ENCODE measurements around the gene OSBPL10.
"Not testable (repeated sequence)": the region's sequence is repeated elsewhere in the genome, so short reads cannot be mapped to it uniquely, and the experiment has no call there.

OSBPL10 gene

GRCh38 chr3:31804251-31805051 lies 176.6 kb downstream of the OSBPL10 start:
- no peak for DNase-seq

DNA sequence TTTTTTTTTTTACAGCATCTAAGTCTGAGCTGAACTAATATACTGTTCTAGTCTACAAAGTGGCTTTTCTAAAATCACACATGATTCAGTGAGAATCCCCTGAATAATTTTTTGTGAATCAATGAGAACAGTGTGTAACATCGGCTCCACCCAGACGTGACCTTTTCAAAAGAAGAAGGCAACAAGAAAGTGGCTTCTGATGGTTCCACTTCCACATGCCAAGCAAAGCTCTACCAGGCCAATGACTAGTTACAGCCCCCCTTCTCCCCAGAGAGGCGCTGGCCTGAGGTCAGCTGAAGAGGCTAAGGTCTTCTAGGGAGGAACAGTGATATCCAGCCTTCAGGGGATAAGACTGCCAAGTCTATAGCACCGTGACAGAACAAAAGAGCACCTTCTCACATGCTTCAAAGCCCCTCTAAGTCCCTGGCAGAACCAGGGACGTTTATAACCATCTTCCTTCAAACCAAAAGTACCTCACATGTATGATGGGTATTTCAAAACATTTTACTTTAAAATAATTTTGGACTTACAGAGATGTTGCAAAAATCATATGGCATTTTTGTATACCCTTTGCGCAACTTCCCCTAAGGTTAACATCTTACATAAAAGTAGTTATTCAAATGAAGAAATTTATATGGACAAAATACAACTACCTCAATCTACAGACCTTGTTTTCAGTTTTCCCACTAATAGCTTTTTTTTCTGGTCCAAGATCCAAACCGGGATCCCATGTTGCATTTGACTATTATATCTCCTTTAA lies 177.9 kb downstream of the OSBPL10 start:
- DNase-seq, result no peak

GRCh38 chr3:31800436-31800835 lies 180.6 kb downstream of the OSBPL10 start:
- no peak for DNase-seq

DNA sequence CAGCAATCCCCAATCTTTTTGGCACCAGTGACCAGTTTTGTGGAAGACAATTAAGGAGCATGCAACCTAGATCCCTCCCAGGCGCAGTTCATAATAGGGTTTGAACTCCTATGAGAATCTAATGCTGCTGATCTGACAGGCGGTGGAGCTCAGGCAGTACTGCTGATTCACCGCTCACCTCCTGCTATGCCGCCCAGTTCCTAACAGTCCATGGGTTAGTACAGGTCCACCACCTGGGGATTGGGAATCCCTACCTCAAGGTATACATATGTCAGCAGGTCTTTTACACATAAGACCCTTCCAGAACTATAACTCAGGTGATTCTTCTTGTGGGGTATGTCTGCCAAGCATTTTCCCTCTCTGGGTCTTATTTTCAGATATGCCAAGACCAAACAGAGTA lies 182.2 kb downstream of the OSBPL10 start:
- no peak for DNase-seq

DNA sequence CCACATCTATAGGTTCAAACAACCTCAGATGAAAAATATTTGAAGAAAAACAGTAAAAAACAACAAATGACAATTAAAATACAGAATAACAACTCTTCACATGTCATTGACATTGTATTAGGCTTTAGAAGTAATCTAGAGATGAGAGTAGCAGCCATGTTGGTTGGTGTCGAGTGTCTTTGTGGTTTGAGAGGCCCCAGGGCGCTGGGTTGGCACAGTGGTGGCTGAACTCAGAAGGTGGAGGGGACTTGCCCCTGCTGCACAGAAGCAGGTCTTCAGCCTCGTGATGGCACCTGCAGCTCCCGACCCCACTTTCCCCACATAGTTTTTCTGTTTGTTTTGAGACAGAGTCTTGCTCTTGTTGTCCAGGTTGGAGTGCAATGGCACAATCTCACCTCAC lies 187.2 kb downstream of the OSBPL10 start:
- DNase-seq, result no peak

GRCh38 chr3:31791090-31791430 lies 190.0 kb downstream of the OSBPL10 start:
- no peak for DNase-seq

GRCh38 chr3:31790193-31791089 lies 190.6 kb downstream of the OSBPL10 start:
- peak; percentile 71 for DNase-seq

DNA sequence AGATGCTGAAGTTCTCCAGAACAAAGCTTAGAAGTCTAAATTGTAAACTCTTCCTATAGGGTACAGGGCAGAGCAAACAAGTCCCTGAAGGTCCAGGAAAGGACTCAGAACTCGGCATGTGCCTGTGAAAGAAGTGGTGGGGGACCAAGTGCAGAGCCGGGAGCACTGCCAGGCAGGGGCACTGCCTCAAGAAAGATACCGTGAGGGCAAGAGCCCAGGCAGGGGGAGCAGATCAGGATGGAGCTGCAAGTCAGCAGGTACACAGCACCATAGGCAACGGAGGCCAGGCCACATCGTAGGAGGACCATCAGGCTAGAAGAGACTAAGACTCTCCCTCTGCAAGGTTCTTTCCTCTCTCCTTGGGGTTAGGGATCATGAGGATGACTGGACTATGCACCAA lies 191.6 kb downstream of the OSBPL10 start:
- no peak for DNase-seq

DNA sequence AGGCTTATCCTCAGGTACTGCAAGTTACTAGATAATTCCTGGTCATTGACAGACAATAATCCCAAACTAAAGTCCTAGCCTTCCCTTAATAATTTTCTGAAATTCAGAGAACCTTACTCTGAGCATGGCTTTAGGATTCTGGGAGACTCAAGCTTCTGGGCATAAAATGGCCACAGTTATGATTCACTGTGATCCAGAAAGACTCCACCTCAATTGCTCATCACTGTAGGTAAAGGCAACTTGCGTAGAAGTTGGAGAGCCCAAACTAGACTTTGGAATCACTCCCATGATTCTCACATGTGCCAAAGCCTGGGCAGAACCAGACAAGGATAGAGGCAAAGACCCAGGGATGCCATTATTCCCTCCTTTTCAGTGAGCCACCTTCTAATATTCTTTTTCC lies 195.3 kb downstream of the OSBPL10 start:
- no peak for DNase-seq

- DNase-seq, result no peak
Measured at GRCh38 chr3:31785286-31785685, 195.8 kb downstream of the OSBPL10 start.

DNA sequence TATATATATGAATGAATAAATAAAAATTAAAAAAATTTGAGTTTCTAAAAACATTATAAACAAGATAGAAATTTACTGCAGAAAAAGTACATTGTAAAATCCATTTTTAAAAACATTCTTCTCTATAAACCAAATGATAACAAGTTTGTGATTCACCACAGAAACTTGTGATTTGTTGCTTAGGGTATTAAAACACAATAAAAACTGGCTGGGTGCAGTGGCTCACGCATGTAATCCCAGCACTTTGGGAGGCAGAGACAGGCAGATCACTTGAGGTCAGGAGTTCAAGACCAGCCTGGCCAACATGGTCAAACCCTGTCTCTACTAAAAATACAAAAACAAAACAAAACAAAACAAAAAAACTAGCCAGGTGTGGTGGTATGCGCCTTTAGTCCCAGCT lies 197.2 kb downstream of the OSBPL10 start:
- DNase-seq, result not testable (repeated sequence)

DNA sequence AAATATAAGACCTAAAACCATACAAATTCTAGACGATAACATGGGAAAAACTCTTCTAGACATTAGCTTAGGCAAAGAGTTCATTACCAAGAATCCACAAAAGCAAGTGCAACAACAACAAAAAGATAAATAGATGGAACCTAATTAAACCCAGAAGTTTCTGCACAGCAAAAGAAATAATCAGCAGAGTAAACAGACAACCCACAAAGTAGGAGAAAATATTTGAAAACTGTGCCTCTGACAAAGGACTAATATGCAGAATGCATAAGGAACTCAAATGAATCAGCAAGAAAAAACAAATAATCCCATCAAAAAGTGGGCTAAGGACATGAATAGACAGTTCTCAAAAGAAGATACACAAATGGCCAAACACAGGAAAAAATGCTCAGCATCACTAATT lies 198.8 kb downstream of the OSBPL10 start:
- not testable (repeated sequence) for DNase-seq

GRCh38 chr3:31779514-31779913 lies 201.5 kb downstream of the OSBPL10 start:
- no peak for DNase-seq

GRCh38 chr3:31777887-31778286 lies 203.2 kb downstream of the OSBPL10 start:
- no peak for DNase-seq

DNA sequence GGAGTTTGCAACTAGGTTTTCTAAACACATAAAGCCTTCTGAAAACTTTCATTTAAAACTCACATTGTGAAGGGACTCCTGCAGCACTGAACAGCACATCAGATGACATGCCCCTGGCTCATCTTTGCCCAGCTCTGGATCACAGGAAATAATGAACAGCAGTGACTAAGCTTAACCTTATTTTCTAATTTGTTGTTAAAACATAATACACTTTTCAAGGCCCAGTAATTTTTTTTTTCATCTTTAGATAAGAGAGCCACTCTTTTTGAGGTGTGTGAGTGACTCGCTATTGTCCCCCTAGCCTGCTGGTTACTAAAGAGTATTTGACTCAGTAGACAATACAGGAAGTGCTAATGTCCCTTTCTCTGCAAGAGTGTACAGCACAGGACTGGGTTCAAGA lies 204.0 kb downstream of the OSBPL10 start:
- DNase-seq, result no peak

- DNase-seq, result no peak
Measured at GRCh38 chr3:31776016-31776415, 205.0 kb downstream of the OSBPL10 start.

- DNase-seq, result no peak
Measured at GRCh38 chr3:31775383-31775782, 205.7 kb downstream of the OSBPL10 start.

DNA sequence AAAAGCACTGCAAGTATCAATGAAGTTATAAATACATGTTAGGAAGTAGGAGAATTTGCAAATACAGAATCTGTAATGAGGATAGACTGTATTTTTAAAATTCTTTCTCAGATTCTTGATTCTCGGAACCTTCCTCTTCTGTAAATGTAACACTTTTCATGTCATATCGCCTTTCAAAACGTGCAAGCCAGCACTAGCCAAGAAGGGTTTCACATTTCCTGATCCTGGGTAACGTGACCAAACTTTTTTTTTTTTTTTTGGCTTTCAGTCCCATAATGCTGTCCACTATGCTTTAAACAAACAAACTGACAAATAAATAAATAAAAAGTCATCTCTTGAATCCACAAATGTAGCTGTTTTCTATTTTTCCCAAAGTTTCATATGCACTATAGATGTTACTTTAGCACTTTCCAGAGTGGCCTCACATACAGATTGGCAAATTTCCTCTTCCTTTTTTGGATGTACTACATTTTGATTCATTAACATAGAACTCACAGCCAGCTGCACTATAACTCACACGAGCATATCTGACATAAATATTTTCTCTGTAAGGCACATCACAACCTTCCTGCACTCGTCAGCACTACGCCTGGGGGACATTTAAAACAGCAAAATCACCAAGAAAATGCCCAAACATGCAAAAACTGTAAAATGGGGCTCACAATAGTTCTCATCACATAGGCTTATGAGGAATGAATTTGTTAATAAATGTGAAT lies 208.1 kb downstream of the OSBPL10 start:
- DNase-seq, result no peak

DNA sequence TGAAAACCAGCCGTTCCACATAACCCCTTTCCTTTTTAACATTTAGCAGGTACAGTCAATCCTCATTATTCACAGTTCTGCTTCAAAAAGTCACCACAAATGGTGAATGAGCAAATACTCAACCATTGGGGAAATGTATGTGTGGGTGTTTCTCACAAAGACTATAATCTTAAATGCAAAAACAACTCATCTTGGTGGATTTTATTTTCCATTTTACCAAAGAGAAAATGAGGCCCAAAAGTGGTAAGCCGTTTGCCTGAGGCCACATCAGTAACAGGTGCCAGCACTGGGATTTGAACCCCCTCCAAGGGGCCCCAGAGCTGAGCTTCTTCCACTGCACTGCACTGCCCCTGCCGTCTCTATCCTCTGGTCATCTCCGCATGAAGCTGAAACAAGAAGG lies 208.8 kb downstream of the OSBPL10 start:
- DNase-seq, result no peak

DNA sequence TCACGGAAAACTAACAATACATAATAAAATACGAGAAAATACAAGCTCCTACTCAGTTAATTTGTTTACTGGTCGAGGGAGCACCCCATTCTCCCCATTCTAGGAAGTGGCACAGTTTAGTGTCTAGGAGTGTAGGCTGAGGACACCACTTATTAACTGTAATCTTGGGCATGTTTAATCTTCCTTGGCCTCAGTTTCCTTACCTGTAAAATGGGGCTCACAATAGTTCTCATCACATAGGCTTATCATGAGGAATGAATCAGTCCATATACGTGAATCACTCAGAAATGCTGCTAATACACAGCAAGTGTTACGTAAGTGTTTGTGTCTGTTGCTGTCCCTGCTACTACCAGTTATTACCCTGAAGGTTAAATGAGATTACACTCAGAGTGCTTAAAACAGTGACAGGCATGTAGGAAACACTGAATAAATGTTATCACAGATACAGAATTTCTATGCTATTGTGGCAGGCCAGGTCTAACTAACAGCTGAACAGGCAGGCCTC lies 210.2 kb downstream of the OSBPL10 start:
- DNase-seq, result no peak

- DNase-seq, result peak; percentile 56
Measured at GRCh38 chr3:31768479-31769125, 212.5 kb downstream of the OSBPL10 start.

GRCh38 chr3:31767920-31768319 lies 213.1 kb downstream of the OSBPL10 start:
- DNase-seq, result no peak
